Effector memory CD4-positive, alpha-beta T cell (primary cell): ENCODE results near the gene MAGI1.
"Not testable (repeated sequence)": the region's sequence is repeated elsewhere in the genome, so short reads cannot be mapped to it uniquely, and the experiment has no call there.

ENCODE experiments used
- DNase-seq, 3 donors: peaks; one replicate each; pipeline ENCODE4 v3.0.0-alpha.2; 2020
- H3K27ac ChIP-seq: 2 replicates; pipeline ENCODE4 v1.7.0; 2013; ENCODE audit warnings: mild to moderate bottlenecking, low read length, moderate library complexity; ENCODE audit not compliant: insufficient read depth, poor library complexity, severe bottlenecking
- H3K27me3 ChIP-seq: replicated peaks from 2 replicates; pipeline ENCODE4 v1.7.0; 2013; ENCODE audit warnings: mild to moderate bottlenecking, low read length; ENCODE audit not compliant: insufficient read depth, control insufficient read depth, poor library complexity, severe bottlenecking
- H3K36me3 ChIP-seq: 2 replicates; pipeline ENCODE4 v1.7.0; 2013; ENCODE audit warnings: mild to moderate bottlenecking, low read length, moderate library complexity; ENCODE audit not compliant: control insufficient read depth, insufficient read depth
- H3K4me1 ChIP-seq: 2 replicates; pipeline ENCODE4 v1.7.0; 2013; ENCODE audit warnings: low read length, mild to moderate bottlenecking; ENCODE audit not compliant: control insufficient read depth, insufficient read depth, poor library complexity, severe bottlenecking
- H3K4me3 ChIP-seq: 2 replicates; pipeline ENCODE4 v1.7.0; 2013; ENCODE audit warnings: low read length, low read depth, mild to moderate bottlenecking; ENCODE audit not compliant: insufficient read depth, poor library complexity, severe bottlenecking
- H3K9me3 ChIP-seq: 2 replicates; pipeline ENCODE4 v1.7.0; 2013; ENCODE audit warnings: mild to moderate bottlenecking, low read length, moderate library complexity; ENCODE audit not compliant: control insufficient read depth

MAGI1 gene

GRCh38 chr3:65901226-65901625, 137.5 kb downstream of the MAGI1 start:
- Histone ChIP-seq H3K27me3 (no peaks in the 10 kb centered on the region), H3K4me3 (no peak overlapping the region), H3K9me3 (no peaks in the 10 kb centered on the region), H3K36me3 (no peaks in the 10 kb centered on the region), H3K27ac (no peak overlapping the region), H3K4me1 (no peaks in the 10 kb centered on the region)
- DNase-seq, result no peak

GRCh38 chr3:65899226-65899625, 139.5 kb downstream of the MAGI1 start:
- DNase-seq, result no peak
- H3K9me3 ChIP-seq, result no peaks in the 10 kb centered on the region
- no peaks in the 10 kb centered on the region for H3K27me3 ChIP-seq
- H3K4me3 ChIP-seq, result no peak overlapping the region
- no peaks in the 10 kb centered on the region for H3K4me1 ChIP-seq
- H3K27ac ChIP-seq, result no peak overlapping the region
- H3K36me3 ChIP-seq, result no peaks in the 10 kb centered on the region

- no peaks in the 10 kb centered on the region for H3K36me3 ChIP-seq
- no peaks in the 10 kb centered on the region for H3K4me1 ChIP-seq
- H3K4me3 ChIP-seq, result no peak overlapping the region
- no peak overlapping the region for H3K27ac ChIP-seq
- no peak for DNase-seq
- H3K27me3 ChIP-seq, result no peaks in the 10 kb centered on the region
- no peaks in the 10 kb centered on the region for H3K9me3 ChIP-seq
These were observed 141.0 kb downstream of the MAGI1 start for GRCh38 chr3:65897766-65898165.

GRCh38 chr3:65896321-65896720, 142.4 kb downstream of the MAGI1 start:
- H3K27me3 ChIP-seq, result no peaks in the 10 kb centered on the region
- H3K4me1 ChIP-seq, result no peaks in the 10 kb centered on the region
- H3K4me3 ChIP-seq, result no peak overlapping the region
- H3K9me3 ChIP-seq, result no peaks in the 10 kb centered on the region
- no peak for DNase-seq
- H3K27ac ChIP-seq, result no peak overlapping the region
- H3K36me3 ChIP-seq, result no peaks in the 10 kb centered on the region

GRCh38 chr3:65894679-65895453, 143.9 kb downstream of the MAGI1 start:
- Histone ChIP-seq H3K9me3 (no peaks in the 10 kb centered on the region), H3K36me3 (no peaks in the 10 kb centered on the region), H3K27ac (no peak overlapping the region), H3K4me1 (no peaks in the 10 kb centered on the region), H3K27me3 (no peaks in the 10 kb centered on the region), H3K4me3 (no peak overlapping the region)
- DNase-seq, result no peak

- no peaks in the 10 kb centered on the region for H3K4me1 ChIP-seq
- H3K27ac ChIP-seq, result no peak overlapping the region
- H3K4me3 ChIP-seq, result no peak overlapping the region
- no peaks in the 10 kb centered on the region for H3K36me3 ChIP-seq
- DNase-seq, result no peak
- H3K9me3 ChIP-seq, result no peaks in the 10 kb centered on the region
- H3K27me3 ChIP-seq, result no peaks in the 10 kb centered on the region
These were observed 144.6 kb downstream of the MAGI1 start for GRCh38 chr3:65894126-65894525.

- H3K27me3 ChIP-seq, result no peaks in the 10 kb centered on the region
These were observed 145.1 kb downstream of the MAGI1 start for GRCh38 chr3:65893631-65894030.

GRCh38 chr3:65891477-65891876, 147.2 kb downstream of the MAGI1 start:
- H3K4me1 ChIP-seq, H3K36me3 ChIP-seq, H3K27ac ChIP-seq, DNase-seq, H3K27me3 ChIP-seq, H3K4me3 ChIP-seq, H3K9me3 ChIP-seq: not testable (repeated sequence)

More at GRCh38 chr3:65893631-65894030, 145.1 kb downstream of the MAGI1 start:
- Histone ChIP-seq H3K36me3 (no peaks in the 10 kb centered on the region), H3K4me3 (no peak overlapping the region), H3K27ac (no peak overlapping the region), H3K4me1 (no peaks in the 10 kb centered on the region), H3K9me3 (no peaks in the 10 kb centered on the region)
- no peak for DNase-seq

- no peak overlapping the region for H3K4me3 ChIP-seq
- DNase-seq, result no peak
- H3K4me1 ChIP-seq, result no peaks in the 10 kb centered on the region
- no peak overlapping the region for H3K27ac ChIP-seq
- H3K9me3 ChIP-seq, result no peaks in the 10 kb centered on the region
- no peaks in the 10 kb centered on the region for H3K27me3 ChIP-seq
- no peaks in the 10 kb centered on the region for H3K36me3 ChIP-seq
These were observed 148.4 kb downstream of the MAGI1 start for GRCh38 chr3:65890328-65890727.

GRCh38 chr3:65889707-65890099, 149.0 kb downstream of the MAGI1 start:
- H3K4me3 ChIP-seq, result no peak overlapping the region
- H3K9me3 ChIP-seq, result no peaks in the 10 kb centered on the region
- H3K36me3 ChIP-seq, result no peaks in the 10 kb centered on the region
- no peak for DNase-seq
- no peaks in the 10 kb centered on the region for H3K4me1 ChIP-seq
- H3K27me3 ChIP-seq, result no peaks in the 10 kb centered on the region
- no peak overlapping the region for H3K27ac ChIP-seq
